T47D (cell line): ENCODE data around the gene PSAP.
A peak's percentile ranks its signal among the peaks of the same experiment; 100 is the strongest.

Experiments used
- DNase-seq, 2 experiments: peaks; one replicate each; pipeline versions ENCODE4 v3.0.0 to v3.0.0-alpha.2; 2011 to 2012; ENCODE audit warnings: low read depth in 1 of 2, low spot score in 1 of 2
- JUND ChIP-seq: IDR thresholded peaks from 2 replicates; pipeline ENCODE4 v1.6.1; 2012; ENCODE audit warnings: low read depth
- in situ Hi-C: cut with HindIII; loops from 2 replicates; pipeline ENCODE4 v1.10.0; 2016; ENCODE audit warnings: low sequenced_read_pairs, low pct_unique_long_range_greater_than_20kb

The PSAP gene

DNA sequence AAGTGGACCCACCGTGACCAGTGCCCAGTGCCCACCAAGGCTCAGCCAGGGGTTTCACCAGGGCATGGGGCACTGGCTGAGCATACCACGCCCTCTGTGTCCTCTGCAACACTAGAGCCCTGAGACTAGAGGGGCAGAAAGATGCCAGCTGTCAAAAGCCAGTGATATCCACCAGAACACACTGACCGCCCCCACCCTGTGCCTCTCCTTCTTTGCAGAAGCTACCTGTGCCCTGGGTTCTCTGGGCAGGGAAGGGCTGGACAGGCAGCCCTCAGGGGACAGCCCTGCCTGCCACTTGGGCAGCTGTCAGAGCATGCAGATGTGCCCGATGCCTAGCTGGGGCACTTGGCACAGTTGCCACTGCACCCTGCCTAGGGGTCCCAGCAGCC, 78.2 kb downstream of the PSAP start:
- in situ Hi-C loops, result no loop called here
- no peak for TF ChIP-seq JUND
- no peak for DNase-seq

DNA sequence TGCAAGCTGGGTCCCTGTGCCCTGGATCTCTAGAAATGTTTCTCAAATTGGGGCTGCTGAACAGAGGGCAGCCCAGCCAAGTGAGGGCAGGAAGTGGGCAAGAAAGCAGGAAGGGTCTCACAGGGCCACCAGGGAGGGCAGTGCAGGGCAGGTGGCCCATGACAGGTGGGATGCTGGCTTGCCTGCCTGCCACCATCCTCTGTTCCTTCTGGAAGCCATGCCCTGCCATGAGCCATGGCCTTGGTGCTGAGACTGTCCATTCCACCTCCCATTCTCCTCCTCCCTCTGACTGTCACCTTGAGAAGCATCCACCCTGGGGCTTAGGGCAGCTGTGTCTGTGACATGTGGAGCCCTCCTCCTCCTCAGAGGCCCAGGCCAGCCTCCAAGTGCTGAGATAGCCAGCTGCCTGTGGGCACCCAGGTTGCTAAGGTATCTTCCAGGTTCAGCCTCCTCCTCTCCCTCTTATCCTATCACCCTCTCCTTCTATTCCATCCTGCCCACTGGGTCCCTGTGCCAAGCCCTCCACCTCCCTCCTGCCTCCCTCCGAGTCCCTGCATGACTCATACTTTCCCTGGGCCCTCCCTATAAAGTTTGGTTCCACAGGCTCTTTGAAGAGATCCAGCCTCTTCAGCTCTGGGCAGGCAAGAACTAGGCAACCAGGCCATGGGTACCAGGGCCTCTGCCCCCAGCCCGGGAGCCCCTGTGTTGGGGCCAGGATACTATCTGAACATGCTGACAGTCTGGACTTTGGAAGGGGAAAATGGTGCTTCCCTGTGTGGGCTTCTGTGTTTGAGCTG, 79.0 kb downstream of the PSAP start:
- no peak for DNase-seq
- TF ChIP-seq JUND, result no peak
- in situ Hi-C loops, result no loop called here

DNA sequence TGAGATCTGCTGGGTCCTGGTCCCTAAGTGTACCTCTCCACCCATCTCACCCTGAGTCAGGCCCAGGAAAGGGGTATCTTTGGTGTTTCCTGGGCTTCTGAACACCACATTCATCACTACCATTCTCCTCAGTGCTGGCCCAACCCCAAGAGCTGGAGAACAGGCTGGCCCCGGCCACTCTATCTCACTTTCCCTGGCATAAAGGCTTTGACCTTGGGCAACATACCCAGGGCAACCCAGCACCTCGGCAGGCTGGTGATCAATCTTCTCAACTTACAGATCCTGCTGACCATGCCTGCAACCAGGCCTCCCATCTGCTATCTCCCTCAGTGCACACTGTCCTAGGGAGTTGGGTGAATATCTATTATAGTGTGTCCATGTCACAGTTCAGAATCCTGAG, 79.8 kb downstream of the PSAP start:
- in situ Hi-C loops, result no loop called here
- no peak for TF ChIP-seq JUND
- DNase-seq, result no peak

- no peak for TF ChIP-seq JUND
- in situ Hi-C loops, result no loop called here
- no peak for DNase-seq
These were observed 80.3 kb downstream of the PSAP start for GRCh38 chr10:71770789-71771188.

- in situ Hi-C loops, result no loop called here
- DNase-seq, result no peak
- no peak for TF ChIP-seq JUND
These were observed 80.8 kb downstream of the PSAP start for GRCh38 chr10:71770255-71770654.

- in situ Hi-C loops, result no loop called here
- no peak for TF ChIP-seq JUND
- DNase-seq, result no peak
These were observed 81.7 kb downstream of the PSAP start for GRCh38 chr10:71769279-71769823.

- DNase-seq, result no peak
- in situ Hi-C loops, result no loop called here
- TF ChIP-seq JUND, result no peak
These were observed 83.5 kb downstream of the PSAP start for GRCh38 chr10:71767420-71768035.

DNA sequence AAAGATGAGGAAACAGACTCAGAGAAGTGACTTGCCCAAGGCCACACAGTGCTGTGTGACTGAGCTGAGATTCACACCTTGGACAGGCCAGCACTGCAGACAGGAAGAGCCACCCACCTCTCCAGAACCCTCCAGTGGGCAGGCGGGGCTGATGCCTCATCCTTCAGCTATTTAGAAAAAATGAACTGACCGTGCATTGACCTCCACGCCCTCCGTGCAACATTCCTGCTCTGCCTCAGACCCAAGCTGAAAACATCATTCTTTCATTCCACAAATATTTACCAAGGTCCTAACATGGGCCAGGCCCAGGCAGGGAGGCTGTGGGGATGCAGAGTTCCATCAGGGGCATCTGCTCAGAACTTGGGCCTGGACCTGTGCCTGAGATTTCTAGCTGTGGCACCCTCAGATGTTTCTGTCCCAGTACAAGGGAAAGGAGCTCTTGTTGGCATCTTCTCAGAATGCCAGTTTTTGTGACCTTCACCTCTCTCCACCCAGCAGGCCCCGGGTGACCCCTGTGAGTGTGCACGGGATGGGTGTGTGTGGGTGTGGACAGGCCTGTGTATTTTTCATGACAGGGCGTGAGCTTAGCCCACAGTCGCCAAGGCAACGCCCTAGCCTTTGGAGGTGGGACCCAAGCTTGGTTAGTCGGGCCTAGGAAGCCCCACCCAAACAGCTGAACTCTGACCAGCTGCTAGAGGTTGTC, 84.2 kb downstream of the PSAP start:
- peak in 1 of 2 experiments; percentile 33 for DNase-seq
- in situ Hi-C loops, result no loop called here
- TF ChIP-seq JUND, result no peak
